GM18951 (cell line): Measurements from ENCODE around the gene C11orf21.

ENCODE experiments used
- POLR2A ChIP-seq: IDR thresholded peaks from 4 replicates; pipeline ENCODE4 v1.6.1; 2011; ENCODE audit warnings: mild to moderate bottlenecking; ENCODE audit not compliant: insufficient read length, insufficient read depth; ENCODE audit errors: extremely low read depth
- in situ Hi-C: fragments of 300-500 bp; cut with MboI; formaldehyde crosslinking; loops from one replicate; pipeline ENCODE4 v1.12.0; 2022; ENCODE audit warnings: low sequenced_read_pairs, mixed read lengths, inconsistent platforms; ENCODE audit not compliant: unreplicated experiment

C11orf21 gene

GRCh38 chr11:2258501-2259465 lies 42.9 kb downstream of the C11orf21 start:
- in situ Hi-C loops: no loop called here
- TF ChIP-seq POLR2A: no peak

- in situ Hi-C loops: no loop called here
- no peak for TF ChIP-seq POLR2A
Observed at GRCh38 chr11:2256951-2257700, 44.6 kb downstream of the C11orf21 start.

- TF ChIP-seq POLR2A: no peak
- in situ Hi-C loops: no loop called here
Observed at GRCh38 chr11:2256293-2256913, 45.3 kb downstream of the C11orf21 start.

- no peak for TF ChIP-seq POLR2A
- in situ Hi-C loops: no loop called here
Observed at GRCh38 chr11:2252018-2252417, 49.7 kb downstream of the C11orf21 start.

- TF ChIP-seq POLR2A: no peak
Observed at GRCh38 chr11:2251138-2251537, 50.6 kb downstream of the C11orf21 start.

GRCh38 chr11:2250485-2250884 lies 51.2 kb downstream of the C11orf21 start:
- TF ChIP-seq POLR2A: no peak
- in situ Hi-C loops: no loop called here

More at GRCh38 chr11:2251138-2251537, 50.6 kb downstream of the C11orf21 start:
- in situ Hi-C loops: no loop called here

- TF ChIP-seq POLR2A: no peak
- in situ Hi-C loops: no loop called here
Observed at GRCh38 chr11:2250041-2250440, 51.7 kb downstream of the C11orf21 start.

- in situ Hi-C loops: no loop called here
- TF ChIP-seq POLR2A: no peak
Observed at GRCh38 chr11:2249189-2249916, 52.4 kb downstream of the C11orf21 start.

GRCh38 chr11:2248762-2249161 lies 53.0 kb downstream of the C11orf21 start:
- in situ Hi-C loops: no loop called here
- no peak for TF ChIP-seq POLR2A

- TF ChIP-seq POLR2A: no peak
- in situ Hi-C loops: no loop called here
Observed at GRCh38 chr11:2248242-2248641, 53.5 kb downstream of the C11orf21 start.

- no peak for TF ChIP-seq POLR2A
- in situ Hi-C loops: no loop called here
Observed at GRCh38 chr11:2247496-2247895, 54.2 kb downstream of the C11orf21 start.
